Embryonic facial prominence (tissue), 1 donor: ENCODE results near the gene COL23A1.

Experiments
- DNase-seq: peaks from one replicate; pipeline ENCODE4 v3.0.0-alpha.2; 2016; ENCODE audit errors: extremely low spot score

Gene COL23A1

GRCh38 chr5:178398901-178399700, 191.1 kb downstream of the COL23A1 start:
- no peak for DNase-seq

GRCh38 chr5:178396796-178397720, 193.1 kb downstream of the COL23A1 start:
- DNase-seq = no peak

GRCh38 chr5:178394074-178394473, 196.1 kb downstream of the COL23A1 start:
- DNase-seq = no peak

GRCh38 chr5:178392931-178393394, 197.2 kb downstream of the COL23A1 start:
- DNase-seq = no peak

GRCh38 chr5:178392386-178392785, 197.8 kb downstream of the COL23A1 start:
- DNase-seq = no peak

- DNase-seq = no peak
These were observed 198.7 kb downstream of the COL23A1 start for GRCh38 chr5:178391480-178391879.

- DNase-seq = no peak
These were observed 200.4 kb downstream of the COL23A1 start for GRCh38 chr5:178389796-178390195.

- DNase-seq = no peak
These were observed 201.0 kb downstream of the COL23A1 start for GRCh38 chr5:178389026-178389729.

GRCh38 chr5:178388386-178389025, 201.7 kb downstream of the COL23A1 start:
- no peak for DNase-seq

GRCh38 chr5:178387856-178388190, 202.4 kb downstream of the COL23A1 start:
- DNase-seq = no peak

- DNase-seq = no peak
These were observed 202.9 kb downstream of the COL23A1 start for GRCh38 chr5:178387061-178387855.

GRCh38 chr5:178386336-178386931, 203.8 kb downstream of the COL23A1 start:
- DNase-seq = no peak

GRCh38 chr5:178385496-178385890, 204.7 kb downstream of the COL23A1 start:
- DNase-seq = no peak

- no peak for DNase-seq
These were observed 205.2 kb downstream of the COL23A1 start for GRCh38 chr5:178384816-178385495.

- DNase-seq = no peak
These were observed 206.0 kb downstream of the COL23A1 start for GRCh38 chr5:178383919-178384815.

- DNase-seq = no peak
These were observed 206.8 kb downstream of the COL23A1 start for GRCh38 chr5:178383301-178383918.

- no peak for DNase-seq
These were observed 207.4 kb downstream of the COL23A1 start for GRCh38 chr5:178382754-178383164.
